ENCODE data around the gene CYSLTR2. TPM values are rescaled to one million over a fixed set of nuclear protein-coding genes. Genes with fewer than 3 reads are reported as not detected.
"Not testable (repeated sequence)": the region's sequence is repeated elsewhere in the genome, so short reads cannot be mapped to it uniquely, and the experiment has no call there.

Gene CYSLTR2
- total RNA-seq, 2 experiments from 2014 or later = 3.6 to 3.9 TPM

DNA sequence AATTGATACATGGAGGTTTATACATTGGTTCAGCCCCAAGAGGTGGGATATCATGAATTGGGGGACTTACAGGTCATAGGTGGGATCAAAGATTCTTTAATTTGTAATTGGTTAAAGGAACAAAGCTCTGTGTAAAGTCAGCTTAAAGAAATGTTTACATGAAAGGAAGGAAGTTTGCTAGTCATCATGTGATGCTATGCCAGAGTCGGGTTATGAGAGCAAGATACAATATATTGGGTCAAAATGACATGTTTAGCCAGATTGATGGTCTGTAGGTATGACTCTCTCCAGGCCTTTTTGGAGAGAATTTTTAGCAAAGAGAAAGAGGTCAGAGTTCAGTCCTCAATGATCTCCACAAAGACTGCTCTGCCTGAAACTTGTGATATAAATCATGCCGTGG lies 5.3 kb upstream of the CYSLTR2 start:
- no peaks in the 10 kb centered on the region for H3K9me3 Mint-ChIP-seq
- H3K4me1 Mint-ChIP-seq = peaks cover 13% of the 10 kb centered on the region
- no peaks in the 10 kb centered on the region for H3K36me3 Mint-ChIP-seq (ENCODE audit: low read depth)
- H3K4me3 Mint-ChIP-seq = no peak overlapping the region
- ChIA-PET CTCF (interaction anchor here (1.0 to 2.0 kb wide), 2 partner anchors 17 to 121 kb away, joined by 3 to 5 read pairs; no protein-coding TSS in a partner anchor), POLR2A (no interaction called here)
- no peak for DNase-seq
- no peak overlapping the region for H3K27ac Mint-ChIP-seq
- H3K27me3 Mint-ChIP-seq = peaks cover 2% of the 10 kb centered on the region

DNA sequence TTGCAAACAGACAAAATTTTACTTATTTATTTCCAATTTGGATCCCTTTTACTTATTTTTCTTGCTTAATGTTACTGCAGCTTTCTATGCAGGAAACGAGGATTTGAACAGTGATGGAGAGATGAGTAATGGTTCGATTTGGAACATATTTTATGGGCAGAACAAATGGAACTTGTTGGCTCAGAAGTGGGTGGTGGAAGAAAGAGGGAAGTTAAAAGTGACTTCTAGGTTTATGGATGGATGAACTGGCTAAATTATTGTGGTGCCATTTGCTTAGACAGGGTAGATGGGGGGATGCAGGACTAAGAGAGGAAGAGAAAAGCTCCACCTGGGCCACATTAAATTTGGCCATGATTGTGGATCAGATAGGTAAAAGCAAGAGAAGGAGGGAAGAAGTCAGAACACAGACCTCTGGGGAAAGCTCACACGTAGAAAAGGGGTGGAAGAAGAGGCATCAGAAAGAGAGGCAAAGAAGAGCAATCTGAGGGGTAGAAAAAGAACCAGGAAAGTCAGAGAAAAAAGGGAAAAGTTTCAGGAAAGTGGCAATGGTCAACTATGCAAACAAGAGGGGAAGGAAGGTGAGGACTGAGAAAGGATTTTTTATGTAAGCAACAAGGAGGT lies 768 bp upstream of the CYSLTR2 start:
- POLR2A ChIA-PET = interaction anchor here (1.0 to 1.5 kb wide), 5 partner anchors 57 to 615 kb away, joined by 3 to 5 read pairs (median 3); partner anchors contain the start of gene NUDT15
- Mint-ChIP-seq H3K36me3 (ENCODE audit: low read depth) (peaks cover 3% of the 10 kb centered on the region), H3K4me3 (peak overlapping the region; percentile 72), H3K27me3 (no peaks in the 10 kb centered on the region), H3K4me1 (peaks cover 33% of the 10 kb centered on the region), H3K9me3 (no peaks in the 10 kb centered on the region), H3K27ac (peak overlapping the region; percentile 76)
- CTCF ChIA-PET = interaction anchor here (1.2 kb wide), 2 partner anchors 116 to 559 kb away, joined by 4 read pairs; partner anchors contain the start of gene MED4
- no peak for DNase-seq

DNA sequence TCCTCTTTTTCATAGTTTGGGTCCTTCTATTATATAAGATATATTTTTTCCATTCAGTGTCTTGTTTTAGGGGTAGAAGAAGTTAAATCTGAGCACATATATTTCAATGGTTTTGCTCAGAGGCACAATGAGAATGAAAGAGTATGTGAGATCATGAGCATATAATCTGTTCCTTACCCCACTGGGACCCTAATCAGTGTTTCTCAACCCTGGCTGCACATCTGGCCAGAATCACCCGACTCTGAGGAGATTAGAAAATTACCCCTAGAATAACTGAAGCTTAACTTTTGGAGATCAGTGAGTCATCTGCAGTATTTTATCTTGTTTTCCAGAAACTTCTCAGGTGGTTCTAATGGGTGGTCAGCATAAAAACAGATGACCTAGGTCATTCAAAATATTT lies 782 bp downstream of the CYSLTR2 start:
- H3K4me1 Mint-ChIP-seq = peaks cover 35% of the 10 kb centered on the region
- no peaks in the 10 kb centered on the region for H3K9me3 Mint-ChIP-seq
- H3K27me3 Mint-ChIP-seq = no peaks in the 10 kb centered on the region
- CTCF ChIA-PET = interaction anchor here (1.2 kb wide), 1 partner anchor 74 kb away, joined by 3 read pairs; no protein-coding TSS in a partner anchor
- no peak for DNase-seq
- H3K27ac Mint-ChIP-seq = no peak overlapping the region
- POLR2A ChIA-PET = interaction anchor here (1.4 kb wide), 1 partner anchor 560 kb away, joined by 4 read pairs; the partner anchor contains the start of gene MED4
- H3K4me3 Mint-ChIP-seq = peak overlapping the region; percentile 72
- peaks cover 3% of the 10 kb centered on the region for H3K36me3 Mint-ChIP-seq (ENCODE audit: low read depth)

DNA sequence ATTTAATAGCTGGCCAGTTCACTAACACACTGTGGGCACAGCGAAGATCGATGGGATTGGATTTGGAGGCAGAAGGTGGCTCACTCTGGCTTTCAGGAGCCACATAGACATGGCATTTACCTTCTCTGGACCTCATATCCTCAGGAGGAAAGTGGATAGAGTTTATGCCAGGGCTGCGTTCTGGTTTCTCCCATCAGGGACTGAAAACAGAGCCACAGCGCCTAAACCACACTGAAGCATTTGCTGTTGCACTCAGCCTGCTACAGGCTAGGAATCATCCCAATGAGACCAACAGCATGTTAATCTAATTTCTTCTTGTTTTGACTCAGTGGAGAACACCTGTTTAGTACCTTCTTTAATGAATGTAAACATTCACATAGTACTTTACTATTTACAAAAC lies 1.6 kb downstream of the CYSLTR2 start:
- Mint-ChIP-seq H3K27me3 (no peaks in the 10 kb centered on the region), H3K4me1 (peaks cover 43% of the 10 kb centered on the region), H3K4me3 (peak overlapping the region; percentile 3), H3K36me3 (ENCODE audit: low read depth) (peaks cover 6% of the 10 kb centered on the region), H3K9me3 (no peaks in the 10 kb centered on the region), H3K27ac (no peak overlapping the region)
- ChIA-PET CTCF (no interaction called here), POLR2A (no interaction called here)
- no peak for DNase-seq

DNA sequence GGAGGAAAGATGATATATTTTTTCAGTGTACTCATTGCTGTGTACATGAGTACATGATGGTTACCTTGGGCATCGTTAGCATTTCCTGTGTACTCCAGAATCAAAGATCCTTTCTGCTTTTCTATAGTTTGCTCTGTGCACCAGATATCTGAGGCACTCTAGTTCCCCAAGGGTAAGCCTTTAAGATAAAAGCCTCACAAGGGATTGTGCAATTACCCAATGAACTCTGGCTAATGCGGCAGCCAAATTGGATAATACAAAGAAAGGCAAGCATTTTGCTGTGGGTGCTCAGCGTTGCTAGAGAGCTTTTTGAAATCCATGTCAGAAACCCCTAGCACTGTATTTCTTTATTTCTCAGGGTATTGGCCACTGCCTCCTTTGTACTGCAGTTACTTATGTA lies 2.9 kb downstream of the CYSLTR2 start:
- POLR2A ChIA-PET = no interaction called here

DNA sequence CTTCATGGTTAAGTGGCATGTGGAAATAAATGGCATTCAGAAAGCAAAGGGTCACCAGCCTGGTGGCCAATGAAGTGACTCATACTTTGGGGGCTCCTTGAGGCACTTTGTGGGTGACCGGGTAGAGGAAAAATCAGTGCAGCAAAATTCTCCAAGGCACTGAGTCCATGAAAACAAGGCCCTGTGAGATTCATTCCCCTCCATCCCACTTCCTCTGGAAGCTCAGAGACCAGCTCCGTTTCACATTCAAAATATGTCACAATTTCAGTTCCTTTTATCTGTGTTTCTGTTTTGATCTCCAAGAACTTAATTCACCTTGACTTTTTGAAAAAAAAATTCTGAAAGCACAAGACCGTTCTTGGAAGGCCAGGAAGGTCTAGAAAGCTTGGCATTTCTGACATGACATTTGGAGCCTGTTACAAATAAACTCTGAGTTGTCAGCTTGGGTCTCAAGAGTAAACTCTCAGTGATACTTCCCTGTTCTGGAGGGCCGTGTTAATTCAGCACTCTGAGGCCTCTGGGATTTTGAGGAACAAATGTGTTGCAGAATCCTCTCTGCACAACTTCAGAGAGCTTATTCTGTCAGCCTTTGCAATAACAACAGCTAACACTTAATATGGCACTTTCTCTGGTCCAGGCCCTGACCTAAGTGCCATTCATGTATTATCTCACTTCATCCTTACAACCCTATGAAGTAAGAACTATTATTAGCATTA lies 6.8 kb downstream of the CYSLTR2 start:
- H3K4me3 Mint-ChIP-seq = no peak overlapping the region
- H3K9me3 Mint-ChIP-seq = peaks cover 7% of the 10 kb centered on the region
- CTCF ChIA-PET = no interaction called here
- H3K27ac Mint-ChIP-seq = no peak overlapping the region
- peaks cover 23% of the 10 kb centered on the region for H3K4me1 Mint-ChIP-seq
- POLR2A ChIA-PET = no interaction called here
- no peaks in the 10 kb centered on the region for H3K27me3 Mint-ChIP-seq
- peaks cover 6% of the 10 kb centered on the region for H3K36me3 Mint-ChIP-seq (ENCODE audit: low read depth)
- DNase-seq = no peak

More for the DNA sequence above, 2.9 kb downstream of the CYSLTR2 start:
- Mint-ChIP-seq H3K9me3 (no peaks in the 10 kb centered on the region), H3K4me3 (no peak overlapping the region), H3K4me1 (peaks cover 43% of the 10 kb centered on the region), H3K27me3 (no peaks in the 10 kb centered on the region), H3K27ac (no peak overlapping the region), H3K36me3 (ENCODE audit: low read depth) (peaks cover 6% of the 10 kb centered on the region)
- no peak for DNase-seq
- CTCF ChIA-PET = no interaction called here

DNA sequence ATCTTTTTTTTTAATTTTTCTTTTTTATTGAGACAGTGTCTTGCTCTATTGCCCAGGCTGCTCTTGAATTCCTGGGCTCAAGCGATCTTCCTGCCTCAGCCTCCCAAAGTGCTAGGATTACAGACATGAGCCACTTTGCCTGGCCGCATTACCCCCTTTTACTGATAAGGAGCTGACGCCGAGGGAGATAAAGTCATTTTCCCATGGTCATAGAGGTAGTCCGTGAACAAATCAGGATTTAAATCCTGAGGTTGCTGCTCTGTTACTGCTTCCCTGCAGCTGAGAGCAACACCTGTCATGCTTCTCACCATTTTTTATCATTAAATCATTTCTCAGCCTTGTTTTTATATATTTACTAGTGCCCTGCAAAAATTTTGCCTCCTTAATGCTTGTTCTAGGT lies 7.4 kb downstream of the CYSLTR2 start:
- Mint-ChIP-seq H3K4me3 (no peak overlapping the region), H3K9me3 (peaks cover 12% of the 10 kb centered on the region), H3K27me3 (no peaks in the 10 kb centered on the region), H3K4me1 (peaks cover 22% of the 10 kb centered on the region), H3K36me3 (ENCODE audit: low read depth) (peaks cover 7% of the 10 kb centered on the region), H3K27ac (no peak overlapping the region)
- ChIA-PET CTCF (no interaction called here), POLR2A (no interaction called here)
- no peak for DNase-seq

DNA sequence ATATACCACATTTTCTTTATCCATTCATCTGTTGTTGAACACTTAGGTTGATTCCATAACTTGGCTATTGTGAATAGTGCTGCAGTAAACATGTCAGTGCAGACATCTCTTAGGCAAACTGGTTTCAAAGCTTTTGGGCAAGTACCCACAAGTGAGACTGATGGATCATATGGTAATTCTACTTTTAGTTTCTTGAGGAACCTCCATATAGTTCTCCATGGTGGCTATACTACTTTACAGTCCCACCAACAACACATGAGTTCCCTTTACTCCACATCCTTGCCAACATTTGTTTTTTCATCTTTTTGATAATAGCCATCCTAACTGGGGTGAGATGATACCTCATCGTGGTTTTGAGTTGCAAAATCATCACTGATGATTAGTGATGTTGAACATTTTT lies 8.5 kb downstream of the CYSLTR2 start:
- Mint-ChIP-seq H3K36me3 (ENCODE audit: low read depth) (peaks cover 13% of the 10 kb centered on the region), H3K4me3 (no peak overlapping the region), H3K27me3 (no peaks in the 10 kb centered on the region), H3K27ac (no peak overlapping the region), H3K4me1 (peaks cover 17% of the 10 kb centered on the region), H3K9me3 (peaks cover 21% of the 10 kb centered on the region)
- POLR2A ChIA-PET = no interaction called here
- no peak for DNase-seq
- CTCF ChIA-PET = no interaction called here

DNA sequence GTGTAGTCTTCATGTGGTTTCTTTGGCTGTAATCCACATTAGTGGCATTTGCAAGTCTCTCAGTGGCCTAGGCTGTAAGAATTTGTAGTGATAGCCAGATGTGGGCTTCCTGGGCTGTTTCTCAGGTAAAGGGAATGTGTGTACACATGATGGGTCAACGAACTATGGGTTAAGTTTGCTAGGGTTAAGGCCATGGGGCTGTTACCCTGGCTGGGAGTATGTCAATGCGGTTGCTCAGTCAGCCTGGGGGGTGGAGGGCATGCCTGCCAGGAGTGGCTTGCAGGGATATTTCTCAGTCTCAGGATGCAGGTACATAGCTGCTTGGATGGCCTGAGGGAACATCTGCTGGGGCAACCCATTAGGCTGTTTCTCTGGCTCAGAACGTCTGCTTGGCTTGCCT lies 13.4 kb downstream of the CYSLTR2 start:
- Mint-ChIP-seq H3K27me3 (no peaks in the 10 kb centered on the region), H3K4me3 (no peak overlapping the region), H3K27ac (no peak overlapping the region), H3K9me3 (peaks cover 45% of the 10 kb centered on the region), H3K4me1 (peaks cover 2% of the 10 kb centered on the region), H3K36me3 (ENCODE audit: low read depth) (peaks cover 20% of the 10 kb centered on the region)
- ChIA-PET POLR2A (no interaction called here), CTCF (no interaction called here)
- no peak for DNase-seq

DNA sequence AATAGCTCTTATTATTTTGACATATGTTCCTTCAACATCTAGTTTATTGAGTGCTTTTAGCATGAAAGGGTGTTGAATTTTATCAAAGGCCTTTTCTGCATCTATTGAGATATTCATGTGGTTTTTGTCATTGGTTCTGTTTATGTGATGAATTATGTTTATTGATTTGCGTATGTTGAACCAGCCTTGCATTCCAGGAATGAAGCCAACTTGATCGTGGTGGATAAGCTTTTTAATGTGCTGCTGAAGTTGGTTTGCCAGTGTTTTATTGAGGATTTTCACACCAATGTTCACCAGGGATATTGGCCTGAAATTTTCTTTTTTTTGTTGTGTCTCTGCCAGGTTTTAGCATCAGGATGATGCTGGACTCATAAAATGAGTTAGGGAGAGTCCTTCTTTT lies 17.7 kb downstream of the CYSLTR2 start:
- H3K9me3 Mint-ChIP-seq = peaks cover 34% of the 10 kb centered on the region
- H3K36me3 Mint-ChIP-seq (ENCODE audit: low read depth) = peaks cover 23% of the 10 kb centered on the region
- H3K4me1 Mint-ChIP-seq, POLR2A ChIA-PET, DNase-seq, H3K27me3 Mint-ChIP-seq, CTCF ChIA-PET, H3K4me3 Mint-ChIP-seq, H3K27ac Mint-ChIP-seq: not testable (repeated sequence)

DNA sequence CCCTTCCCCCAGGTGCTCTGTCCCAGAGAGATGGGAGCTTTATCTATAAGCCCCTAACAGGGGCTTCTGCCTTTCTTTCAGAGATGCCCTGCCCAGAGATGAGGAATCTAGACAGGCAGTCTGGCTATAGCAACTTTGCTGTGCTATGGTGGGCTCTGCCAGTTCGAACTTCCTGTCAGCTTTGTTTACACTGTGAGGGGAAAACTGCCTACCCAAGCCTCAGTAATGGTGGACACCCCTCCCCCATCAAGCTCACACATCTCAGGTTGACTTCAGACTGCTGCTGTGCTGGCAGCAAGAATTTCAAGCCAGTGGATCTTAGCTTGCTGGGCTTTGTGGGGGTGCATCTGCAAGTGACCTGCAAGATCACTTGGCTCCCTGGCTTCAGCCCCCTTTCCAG lies 21.5 kb downstream of the CYSLTR2 start:
- ChIA-PET CTCF (no interaction called here), POLR2A (no interaction called here)
- peaks cover 7% of the 10 kb centered on the region for H3K4me1 Mint-ChIP-seq
- H3K27ac Mint-ChIP-seq = no peak overlapping the region
- DNase-seq = no peak
- H3K36me3 Mint-ChIP-seq (ENCODE audit: low read depth) = peaks cover 17% of the 10 kb centered on the region
- H3K9me3 Mint-ChIP-seq = peaks cover 13% of the 10 kb centered on the region
- H3K27me3 Mint-ChIP-seq = no peaks in the 10 kb centered on the region
- no peak overlapping the region for H3K4me3 Mint-ChIP-seq

DNA sequence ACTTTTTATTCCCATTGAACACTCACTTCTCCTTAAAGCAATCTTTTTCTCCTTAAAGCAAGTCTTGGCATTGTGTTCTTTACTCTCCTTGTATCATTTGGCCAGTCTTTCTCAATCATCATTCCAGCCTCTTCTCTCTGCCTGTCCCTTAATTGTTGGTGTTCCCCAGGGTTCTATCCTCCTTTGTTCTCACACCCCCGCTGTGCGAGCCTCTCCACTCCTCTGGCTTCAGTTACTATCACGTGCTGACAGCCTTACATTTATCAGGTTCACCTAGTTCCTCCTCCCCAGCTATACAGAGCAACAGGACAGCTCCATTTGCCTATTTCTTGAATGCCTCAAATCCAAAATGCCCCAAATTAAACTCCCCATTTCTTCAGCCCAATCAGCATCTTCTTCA lies 24.6 kb downstream of the CYSLTR2 start:
- Mint-ChIP-seq H3K4me1 (peaks cover 7% of the 10 kb centered on the region), H3K4me3 (no peak overlapping the region), H3K27me3 (no peaks in the 10 kb centered on the region), H3K9me3 (peaks cover 2% of the 10 kb centered on the region), H3K36me3 (ENCODE audit: low read depth) (peaks cover 3% of the 10 kb centered on the region), H3K27ac (no peak overlapping the region)
- ChIA-PET CTCF (no interaction called here), POLR2A (no interaction called here)
- DNase-seq = no peak

DNA sequence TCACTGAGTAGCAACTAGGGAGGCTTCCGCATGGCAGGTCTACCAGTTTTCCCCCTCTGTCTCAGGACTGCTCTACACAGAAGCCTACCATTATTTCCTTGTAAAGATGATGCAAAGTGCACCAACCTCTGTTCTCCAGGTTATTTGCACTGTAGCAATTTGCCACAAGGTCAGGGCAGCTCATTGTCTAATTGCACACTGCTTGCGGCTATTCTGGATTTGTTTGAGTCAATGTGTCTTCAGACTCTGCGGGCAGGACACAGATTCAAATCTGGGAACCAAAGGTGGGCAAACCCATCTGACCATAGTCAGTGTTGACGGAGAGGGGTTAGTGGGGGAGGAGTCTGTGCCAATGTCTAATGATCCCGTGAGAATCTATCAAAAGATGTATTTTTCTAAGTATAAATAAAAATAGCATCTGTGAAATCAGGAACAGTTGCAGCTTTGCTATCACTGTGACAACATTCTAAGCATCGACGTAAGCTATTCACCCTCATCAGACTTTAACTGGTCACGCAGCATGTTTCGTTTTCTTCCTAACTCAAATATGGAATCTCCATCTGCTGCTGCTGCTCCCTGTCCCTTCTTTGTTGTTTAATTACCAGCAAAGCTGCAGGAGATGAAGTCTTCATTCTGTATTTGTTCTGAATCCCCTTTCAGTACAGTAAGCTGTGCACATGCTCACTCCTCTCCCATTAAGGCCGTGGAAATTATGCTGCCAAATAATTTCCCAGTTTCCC lies 26.4 kb downstream of the CYSLTR2 start:
- no peak overlapping the region for H3K4me3 Mint-ChIP-seq
- POLR2A ChIA-PET = no interaction called here
- no peaks in the 10 kb centered on the region for H3K36me3 Mint-ChIP-seq (ENCODE audit: low read depth)
- no peak overlapping the region for H3K27ac Mint-ChIP-seq
- DNase-seq = no peak
- CTCF ChIA-PET = interaction anchor here (0.7 to 1.2 kb wide), 2 partner anchors 10 to 402 kb away, joined by 3 to 4 read pairs; no protein-coding TSS in a partner anchor
- no peaks in the 10 kb centered on the region for H3K27me3 Mint-ChIP-seq
- no peaks in the 10 kb centered on the region for H3K9me3 Mint-ChIP-seq
- peaks cover 7% of the 10 kb centered on the region for H3K4me1 Mint-ChIP-seq
